ENCODE results near the gene TSPAN7. TPM values are rescaled to one million over a fixed set of nuclear protein-coding genes. Genes with fewer than 3 reads are reported as not detected.

TSPAN7 gene
- total and polyA plus RNA-seq, 2 donors (not counting 3 experiments of a cell fraction or from before 2014, with no cell fraction given), result 3.2 to 5.2 TPM

GRCh38 chrX:38594434-38594833, 33.1 kb downstream of the TSPAN7 start:
- H3K4me2 ChIP-seq (ENCODE audit: insufficient read depth, low read length), result no peak overlapping the region
- no peaks in the 10 kb centered on the region for H3K9me1 ChIP-seq (replicated peaks; ENCODE audit: control insufficient read depth, extremely low read depth, insufficient read depth, low read length)
- H3K79me2 ChIP-seq (ENCODE audit: control insufficient read depth, insufficient read depth, low read length), result no peaks in the 10 kb centered on the region
- no peaks in the 10 kb centered on the region for H3K9me3 ChIP-seq (replicated peaks; ENCODE audit: control insufficient read depth, insufficient read depth, low read length)
- ChIA-PET CTCF (no interaction called here), POLR2A (no interaction called here)
- no peak for TF ChIP-seq GATA2 (IDR thresholded peaks at IDR 0.05; ENCODE audit: insufficient read depth, insufficient read length, low read depth, low read length)
- no peak for TF ChIP-seq MAX (IDR thresholded peaks at IDR 0.05; ENCODE audit: insufficient read depth, insufficient read length)
- H2AFZ ChIP-seq (ENCODE audit: low read depth, low read length), result no peak overlapping the region
- H4K20me1 ChIP-seq (replicated peaks; ENCODE audit: control insufficient read depth, extremely low read depth, insufficient read depth, low read length), result no peaks in the 10 kb centered on the region
- no peaks in the 10 kb centered on the region for H3K4me1 ChIP-seq (ENCODE audit: control insufficient read depth, extremely low read depth, insufficient read depth, low read length)
- FAIRE-seq (no peak), DNase-seq (ENCODE audit: low read depth, low spot score) (no peak)
- no peak overlapping the region for H3K9ac ChIP-seq (replicated peaks; ENCODE audit: extremely low read depth, insufficient read depth, low read length)
- intact Hi-C loops (cut with micrococcal nuclease) (no loop called here), dilution Hi-C loops (cut with MboI; ENCODE audit: extremely low pct_ligation_motif_present, low sequenced_read_pairs) (no loop called here)
- H3K36me3 ChIP-seq (ENCODE audit: control insufficient read depth in 2 of 2, extremely low read depth in 1 of 2, insufficient read depth in 2 of 2, low read length in 2 of 2), result no peaks in the 10 kb centered on the region
- H3K27ac ChIP-seq (ENCODE audit: insufficient read depth, low read depth, low read length), result no peak overlapping the region
- no TSS peak for BruUV-seq (replicated peaks)
- no peak overlapping the region for H3K4me3 ChIP-seq (replicated peaks in 1 of 3; ENCODE audit: insufficient read depth in 1 of 3, low read depth in 1 of 3, low read length in 3 of 3)
- no peaks in the 10 kb centered on the region for H3K27me3 ChIP-seq (ENCODE audit: control insufficient read depth in 2 of 2, insufficient read depth in 2 of 2, low read length in 2 of 2)

- CTCF ChIA-PET, result no interaction called here
- no peak overlapping the region for H3K27ac ChIP-seq (ENCODE audit: insufficient read depth, low read depth, low read length)
- POLR2A ChIA-PET, result no interaction called here
- TF ChIP-seq EZH2 (IDR thresholded peaks at IDR 0.05; ENCODE audit: borderline replicate concordance, low read depth, low read length, severe bottlenecking), result no peak
- TF ChIP-seq GATA2 (IDR thresholded peaks at IDR 0.05; ENCODE audit: insufficient read depth, insufficient read length, low read depth, low read length), result no peak
- H3K4me3 ChIP-seq (replicated peaks in 1 of 3; ENCODE audit: insufficient read depth in 1 of 3, low read depth in 1 of 3, low read length in 3 of 3), result no peak overlapping the region
- H3K79me2 ChIP-seq (ENCODE audit: control insufficient read depth, insufficient read depth, low read length), result no peaks in the 10 kb centered on the region
- no peak for FAIRE-seq
- H3K9ac ChIP-seq (replicated peaks; ENCODE audit: extremely low read depth, insufficient read depth, low read length), result no peak overlapping the region
- H3K9me1 ChIP-seq (replicated peaks; ENCODE audit: control insufficient read depth, extremely low read depth, insufficient read depth, low read length), result no peaks in the 10 kb centered on the region
- dilution Hi-C loops (cut with MboI; ENCODE audit: extremely low pct_ligation_motif_present, low sequenced_read_pairs), result no loop called here
- H3K36me3 ChIP-seq (ENCODE audit: control insufficient read depth in 2 of 2, extremely low read depth in 1 of 2, insufficient read depth in 2 of 2, low read length in 2 of 2), result no peaks in the 10 kb centered on the region
- H2AFZ ChIP-seq (ENCODE audit: low read depth, low read length), result no peak overlapping the region
- BruUV-seq (replicated peaks), result no TSS peak
- no peak for DNase-seq (ENCODE audit: low read depth, low spot score)
- H3K9me3 ChIP-seq (replicated peaks; ENCODE audit: control insufficient read depth, insufficient read depth, low read length), result no peaks in the 10 kb centered on the region
- H3K27me3 ChIP-seq (ENCODE audit: control insufficient read depth in 2 of 2, insufficient read depth in 2 of 2, low read length in 2 of 2), result no peaks in the 10 kb centered on the region
- no peaks in the 10 kb centered on the region for H3K4me1 ChIP-seq (ENCODE audit: control insufficient read depth, extremely low read depth, insufficient read depth, low read length)
- no peak overlapping the region for H3K4me2 ChIP-seq (ENCODE audit: insufficient read depth, low read length)
- H4K20me1 ChIP-seq (replicated peaks; ENCODE audit: control insufficient read depth, extremely low read depth, insufficient read depth, low read length), result no peaks in the 10 kb centered on the region
- intact Hi-C loops (cut with micrococcal nuclease), result no loop called here
Observed at GRCh38 chrX:38595801-38596200, 34.5 kb downstream of the TSPAN7 start.
